SK-N-MC (cell line): ENCODE data around the gene HOXA6.

ENCODE experiments used
- EZH2 ChIP-seq: fragments of 200-600 bp; sonication (generic); IDR thresholded peaks from one replicate; pipeline ENCODE4 v1.6.1; 2017; ENCODE audit warnings: antibody characterized with exemption
- POLR2AphosphoS5 ChIP-seq: IDR thresholded peaks from 2 replicates; pipeline ENCODE4 v1.6.1; 2012; ENCODE audit warnings: mild to moderate bottlenecking, low read depth, low read length, borderline replicate concordance

- TF ChIP-seq EZH2 (no peak), POLR2AphosphoS5 (no peak)
Measured at GRCh38 chr7:27173511-27173955, 26.0 kb upstream of the HOXA6 start.
